H1 (cell line): ENCODE data around the gene HHAT. TPM values are rescaled to one million over a fixed set of nuclear protein-coding genes. Genes with fewer than 3 reads are reported as not detected.

ENCODE experiments used
- CTCF ChIA-PET: fragments of 300-600 bp; sonication (Branson Sonifier 250); formaldehyde crosslinking; loops from one replicate; lab custom pipeline; 2021; ENCODE audit not compliant: partially characterized antibody; lab: Charles Lee
- POLR2A ChIA-PET: fragments of 300-600 bp; sonication (Branson Sonifier 250); formaldehyde crosslinking; loops from one replicate; lab custom pipeline; 2021; ENCODE audit warnings: inconsistent platforms; ENCODE audit not compliant: partially characterized antibody; lab: Charles Lee
- DNase-seq, 2 experiments: peaks; one replicate each; pipeline versions ENCODE4 v3.0.0 to v3.0.0-alpha.2; 2010 to 2022; ENCODE audit warnings: low spot score in 2 of 2, low read depth in 1 of 2, mixed read lengths in 1 of 2
- FAIRE-seq: peaks from 2 replicates; lab custom pipeline; 2011; peaks lifted over from hg19 to GRCh38; lab: Jason Lieb, UNC
- H2AFZ ChIP-seq: 2 replicates; pipeline ENCODE4 v1.8.1; 2012; ENCODE audit warnings: low read length, inconsistent platforms
- H2AK5ac ChIP-seq: 2 replicates; pipeline ENCODE4 v1.6.1; 2013; ENCODE audit warnings: low read depth, low read length
- H2BK120ac ChIP-seq: replicated peaks from 2 replicates; pipeline ENCODE3; 2013; ENCODE audit warnings: low read depth, low read length, inconsistent platforms
- H2BK12ac ChIP-seq: 2 replicates; pipeline ENCODE4 v1.6.1; 2013; ENCODE audit warnings: low read depth, low read length
- H2BK15ac ChIP-seq: 2 replicates; pipeline ENCODE4 v1.6.1; 2013; ENCODE audit warnings: low read length
- H2BK20ac ChIP-seq: 2 replicates; pipeline ENCODE4 v1.6.1; 2013; ENCODE audit warnings: low read length
- H2BK5ac ChIP-seq: 2 replicates; pipeline ENCODE4 v1.6.1; 2013; ENCODE audit warnings: low read depth, low read length
- H3K14ac ChIP-seq: 2 replicates; pipeline ENCODE4 v1.6.1; 2013; ENCODE audit warnings: inconsistent platforms; ENCODE audit not compliant: insufficient read length
- H3K18ac ChIP-seq: 2 replicates; pipeline ENCODE4 v1.6.1; 2013; ENCODE audit warnings: low read length; ENCODE audit errors: extremely low read depth
- H3K23ac ChIP-seq: 2 replicates; pipeline ENCODE4 v1.6.1; 2013; ENCODE audit warnings: inconsistent platforms; ENCODE audit not compliant: insufficient read length
- H3K23me2 ChIP-seq: 2 replicates; pipeline ENCODE4 v1.6.1; 2013; ENCODE audit warnings: low read depth, low read length
- H3K27ac ChIP-seq: 2 replicates; pipeline ENCODE4 v1.6.1; 2011; ENCODE audit warnings: low read depth, low read length, inconsistent platforms
- H3K27me3 ChIP-seq, 4 experiments: replicated peaks in 1 of 4; 1 replicate in 1 of 4; 2 replicates in 3 of 4; pipeline versions ENCODE4 v1.6.1 to v1.8.1; 2011 to 2013; ENCODE audit warnings: low read length in 3 of 4, mild to moderate bottlenecking in 3 of 4, inconsistent platforms in 2 of 4, mixed read lengths in 2 of 4, moderate library complexity in 1 of 4; ENCODE audit not compliant: control insufficient read depth in 3 of 4, insufficient read depth in 3 of 4; ENCODE audit errors: extremely low read depth in 1 of 4
- H3K36me3 ChIP-seq, 4 experiments: 2 replicates each; pipeline versions ENCODE4 v1.6.1 to v1.8.1; 2011 to 2013; ENCODE audit warnings: mild to moderate bottlenecking in 4 of 4, low read length in 3 of 4, moderate library complexity in 2 of 4, control low read depth in 1 of 4, inconsistent platforms in 1 of 4; ENCODE audit not compliant: insufficient read depth in 4 of 4, control insufficient read depth in 2 of 4
- H3K4ac ChIP-seq: replicated peaks from 2 replicates; pipeline ENCODE3; 2013; ENCODE audit warnings: low read length, low read depth, mixed read lengths, inconsistent platforms; ENCODE audit not compliant: insufficient read length
- H3K4me1 ChIP-seq, 4 experiments: replicated peaks in 1 of 4; 1 replicate in 1 of 4; 2 replicates in 3 of 4; pipeline versions ENCODE4 v1.6.1 to v1.8.1; 2011 to 2013; ENCODE audit warnings: low read length in 3 of 4, inconsistent platforms in 2 of 4, mixed read lengths in 1 of 4; ENCODE audit not compliant: insufficient read depth in 4 of 4, control insufficient read depth in 3 of 4
- H3K4me2 ChIP-seq, 2 experiments: 2 replicates each; pipeline versions ENCODE4 v1.6.1 to v1.8.1; 2011 to 2013; ENCODE audit warnings: low read depth in 2 of 2, low read length in 2 of 2, control low read depth in 1 of 2, inconsistent platforms in 1 of 2, mild to moderate bottlenecking in 1 of 2; ENCODE audit not compliant: insufficient read depth in 1 of 2
- H3K4me3 ChIP-seq, 4 experiments: fragments of 200-600, 300-600 bp in 1 of 4; sonication (generic), shearing (Covaris generic), sonication (Bioruptor Twin) in 1 of 4; 2 replicates each; pipeline versions ENCODE4 v1.5.1 to v1.8.1; 2011 to 2016; ENCODE audit warnings: low read length in 4 of 4, low read depth in 3 of 4, control low read depth in 2 of 4, inconsistent platforms in 2 of 4, mild to moderate bottlenecking in 2 of 4, mixed read lengths in 1 of 4, moderate library complexity in 1 of 4; ENCODE audit not compliant: insufficient read depth in 2 of 4; ENCODE audit errors: extremely low read depth in 1 of 4
- H3K56ac ChIP-seq: replicated peaks from 2 replicates; pipeline ENCODE3; 2013; ENCODE audit warnings: low read depth, mild to moderate bottlenecking, mixed read lengths, low read length, inconsistent platforms; ENCODE audit not compliant: insufficient read length
- H3K79me1 ChIP-seq: 2 replicates; pipeline ENCODE4 v1.6.1; 2013; ENCODE audit warnings: low read depth, low read length, control low read depth
- H3K79me2 ChIP-seq, 2 experiments: 2 replicates each; pipeline versions ENCODE4 v1.6.1 to v1.8.1; 2012 to 2013; ENCODE audit warnings: low read length in 2 of 2, mild to moderate bottlenecking in 2 of 2, inconsistent platforms in 1 of 2; ENCODE audit not compliant: insufficient read depth in 2 of 2, control insufficient read depth in 1 of 2
- H3K9ac ChIP-seq, 4 experiments: replicated peaks in 1 of 4; 1 replicate in 1 of 4; 2 replicates in 3 of 4; pipeline versions ENCODE4 v1.6.1 to v1.8.1; 2011 to 2013; ENCODE audit warnings: low read depth in 3 of 4, low read length in 3 of 4, control low read depth in 2 of 4, mild to moderate bottlenecking in 2 of 4, moderate library complexity in 2 of 4, inconsistent platforms in 1 of 4; ENCODE audit errors: extremely low read depth in 1 of 4
- H3K9me3 ChIP-seq, 2 experiments: 2 replicates each; pipeline versions ENCODE4 v1.6.1 to v1.8.1; 2012 to 2013; ENCODE audit warnings: mild to moderate bottlenecking in 2 of 2, moderate library complexity in 2 of 2, control low read depth in 1 of 2, inconsistent platforms in 1 of 2, low read depth in 1 of 2, low read length in 1 of 2, mixed read lengths in 1 of 2; ENCODE audit not compliant: insufficient read depth in 2 of 2
- H4K20me1 ChIP-seq, 2 experiments: replicated peaks in 1 of 2; 2 replicates each; pipeline versions ENCODE3 to v1.8.1; 2011 to 2013; ENCODE audit warnings: inconsistent platforms in 2 of 2, low read length in 2 of 2, mild to moderate bottlenecking in 1 of 2; ENCODE audit not compliant: insufficient read depth in 2 of 2, control insufficient read depth in 1 of 2
- H4K5ac ChIP-seq: 2 replicates; pipeline ENCODE4 v1.6.1; 2013; ENCODE audit warnings: low read length, low read depth, mixed read lengths, inconsistent platforms; ENCODE audit not compliant: insufficient read length
- H4K8ac ChIP-seq: 2 replicates; pipeline ENCODE4 v1.8.0; 2013; ENCODE audit warnings: mild to moderate bottlenecking, moderate library complexity, low read length, inconsistent platforms; ENCODE audit not compliant: insufficient read depth; ENCODE audit errors: extremely low read depth
- H4K91ac ChIP-seq: replicated peaks from 2 replicates; pipeline ENCODE3; 2013; ENCODE audit warnings: low read length, mixed read lengths, inconsistent platforms; ENCODE audit not compliant: insufficient read length
- BACH1 ChIP-seq: IDR thresholded peaks from 2 replicates; pipeline ENCODE4 v1.6.1; 2012; ENCODE audit warnings: low read length, improper control_type of control experiment
- BCL11A ChIP-seq, 2 experiments: IDR thresholded peaks; one replicate each; pipeline ENCODE4 v1.6.1; 2011; ENCODE audit warnings: low read depth in 2 of 2, low read length in 2 of 2, mild to moderate bottlenecking in 2 of 2
- E2F6 ChIP-seq: IDR thresholded peaks from 2 replicates; pipeline ENCODE4 v1.6.1; 2012; ENCODE audit warnings: inconsistent platforms
- EZH2 ChIP-seq: fragments of 200-600 bp; sonication (generic); IDR thresholded peaks from 2 replicates; pipeline ENCODE4 v1.7.1; 2012; ENCODE audit warnings: low read depth, mild to moderate bottlenecking, moderate library complexity, low read length, inconsistent platforms; ENCODE audit not compliant: severe bottlenecking
- GTF2F1 ChIP-seq: IDR thresholded peaks from 2 replicates; pipeline ENCODE4 v1.6.1; 2012; ENCODE audit warnings: low read depth, low read length, improper control_type of control experiment, borderline replicate concordance
- KDM1A ChIP-seq: fragments of 200-600, 300-600 bp; sonication (generic); IDR thresholded peaks from 2 replicates; pipeline ENCODE4 v1.7.1; 2016; ENCODE audit warnings: mild to moderate bottlenecking, low read length, borderline replicate concordance
- NRF1 ChIP-seq: IDR thresholded peaks from 2 replicates; pipeline ENCODE4 v1.6.1; 2011; ENCODE audit warnings: mild to moderate bottlenecking, low read depth, low read length, improper control_type of control experiment
- PHF8 ChIP-seq: fragments of 200-600 bp; sonication (generic); conservative IDR thresholded peaks from 2 replicates; pipeline ENCODE4 v1.7.1; 2012; ENCODE audit warnings: low read depth, mild to moderate bottlenecking, inconsistent platforms, low read length, moderate library complexity
- POLR2AphosphoS5 ChIP-seq: IDR thresholded peaks from 2 replicates; pipeline ENCODE4 v1.6.1; 2011; ENCODE audit warnings: low read depth, low read length
- RFX5 ChIP-seq: IDR thresholded peaks from 2 replicates; pipeline ENCODE4 v1.6.1; 2011; ENCODE audit warnings: low read depth, low read length, improper control_type of control experiment, borderline replicate concordance
- SIX5 ChIP-seq: IDR thresholded peaks from 2 replicates; pipeline ENCODE4 v1.6.1; 2011; ENCODE audit warnings: mild to moderate bottlenecking, low read depth, low read length
- WGBS, 2 experiments: shearing (Covaris generic) in 1 of 2; methylation state at CpG; one replicate each; pipeline versions ENCODE4 v1.1.6 to v1.1.7; 2013 to 2015; ENCODE audit warnings: low lambda C conversion rate in 2 of 2, mixed read lengths in 2 of 2, inconsistent platforms in 1 of 2, low coverage in 1 of 2, missing lambda C conversion rate in 1 of 2; ENCODE audit not compliant: insufficient replicate concordance in 2 of 2, insufficient coverage in 1 of 2, insufficient read length in 1 of 2; ENCODE audit errors: extremely low coverage in 1 of 2, missing lambda C conversion rate in 1 of 2; 5-methylcytosine and 5-hydroxymethylcytosine counted together
- polyA plus RNA-seq, 7 experiments: library from polyadenylated mRNA; depleted of rRNA in 3 of 7; stranded (reverse) in 5 of 7; unstranded in 2 of 7; fragments of >200 nt in 5 of 7; fragments of 200-250 nt in 2 of 7; gene quantifications; 1 replicate in 5 of 7; 2 replicates in 1 of 7; 4 replicates in 1 of 7; pipeline versions ENCODE4 v1.2.1 to v1.2.3, GENCODE V29; 2011 to 2013; ENCODE audit warnings: missing spikeins in 2 of 7, mixed read lengths in 2 of 7
- total RNA-seq: library from RNA; stranded (reverse); fragmentation: NEBNext Ultra II Directional; extraction: Animal tissue kit (Norgen Biotek cat#: 25700); gene quantifications from 2 replicates; pipeline ENCODE4 v1.2.1, GENCODE V29; 2021

Gene HHAT
- total and polyA plus RNA-seq, 2 of the 8 experiments (the other 6 are each of a cell fraction or from before 2014, with no cell fraction given) = 0.15 to 0.51 TPM

- H3K4me3 ChIP-seq = no peak overlapping the region
- no peak overlapping the region for H4K8ac ChIP-seq
- no peak overlapping the region for H2BK5ac ChIP-seq
- H2AFZ ChIP-seq = no peak overlapping the region
- H2BK120ac ChIP-seq = no peak overlapping the region
- no peak overlapping the region for H3K4me2 ChIP-seq
- no peak overlapping the region for H3K9ac ChIP-seq
- no peak overlapping the region for H2BK12ac ChIP-seq
- TF ChIP-seq RFX5 (no peak), PHF8 (no peak), NRF1 (no peak), POLR2AphosphoS5 (no peak), GTF2F1 (no peak), EZH2 (no peak), KDM1A (no peak), BCL11A (IDR thresholded peaks at IDR 0.05; ENCODE audit: low read depth in 2 of 2, low read length in 2 of 2) (no peak), E2F6 (no peak), BACH1 (no peak), SIX5 (no peak)
- no peaks in the 10 kb centered on the region for H3K4me1 ChIP-seq
- WGBS, 2 experiments = 96% methylated on average over 6 of the region's 6 CpGs; no CpG with 5 or more reads in 1 of the 2 experiments
- H3K56ac ChIP-seq = no peak overlapping the region
- H2AK5ac ChIP-seq = no peak overlapping the region
- H4K5ac ChIP-seq = no peak overlapping the region
- H3K79me1 ChIP-seq = no peaks in the 10 kb centered on the region
- H3K18ac ChIP-seq = no peak overlapping the region
- H3K79me2 ChIP-seq = no peaks in the 10 kb centered on the region
- no peaks in the 10 kb centered on the region for H4K20me1 ChIP-seq
- ChIA-PET CTCF (interaction anchor here (1.1 kb wide), 1 partner anchor 1022 kb away, joined by 3 read pairs; no protein-coding TSS in a partner anchor), POLR2A (no interaction called here)
- no peak overlapping the region for H4K91ac ChIP-seq
- DNase-seq (no peak), FAIRE-seq (no peak)
- no peaks in the 10 kb centered on the region for H3K36me3 ChIP-seq
- H3K4ac ChIP-seq = no peak overlapping the region
- H3K14ac ChIP-seq = no peak overlapping the region
- H3K27ac ChIP-seq = no peak overlapping the region
- H3K23me2 ChIP-seq = no peaks in the 10 kb centered on the region
- no peak overlapping the region for H2BK15ac ChIP-seq
- no peak overlapping the region for H2BK20ac ChIP-seq
- H3K9me3 ChIP-seq = no peaks in the 10 kb centered on the region
- no peaks in the 10 kb centered on the region for H3K27me3 ChIP-seq
- H3K23ac ChIP-seq = no peak overlapping the region
Observed at GRCh38 chr1:210633636-210634035, 304.9 kb downstream of the HHAT start.
